ENCODE measurements around the gene BCL2L11.

The BCL2L11 gene

GRCh38 chr2:111145103-111145760 lies 24.5 kb downstream of the BCL2L11 start:
- DNase-seq: no peak

- DNase-seq: no peak
These were observed 25.2 kb downstream of the BCL2L11 start for GRCh38 chr2:111145951-111146350.

GRCh38 chr2:111148225-111148873 lies 27.6 kb downstream of the BCL2L11 start:
- no peak for DNase-seq

GRCh38 chr2:111148925-111149324 lies 28.2 kb downstream of the BCL2L11 start:
- DNase-seq: no peak

GRCh38 chr2:111149882-111150455 lies 29.3 kb downstream of the BCL2L11 start:
- DNase-seq: no peak

- no peak for DNase-seq
These were observed 34.0 kb downstream of the BCL2L11 start for GRCh38 chr2:111154758-111155157.

- no peak for DNase-seq
These were observed 34.9 kb downstream of the BCL2L11 start for GRCh38 chr2:111155610-111156009.

- no peak for DNase-seq
These were observed 35.8 kb downstream of the BCL2L11 start for GRCh38 chr2:111156529-111156928.

- DNase-seq: no peak
These were observed 36.5 kb downstream of the BCL2L11 start for GRCh38 chr2:111157071-111157661.

GRCh38 chr2:111157798-111158197 lies 37.1 kb downstream of the BCL2L11 start:
- no peak for DNase-seq

- no peak for DNase-seq
These were observed 38.9 kb downstream of the BCL2L11 start for GRCh38 chr2:111159641-111160040.

- DNase-seq: no peak
These were observed 40.0 kb downstream of the BCL2L11 start for GRCh38 chr2:111160758-111161157.

GRCh38 chr2:111161971-111162370 lies 41.3 kb downstream of the BCL2L11 start:
- DNase-seq: no peak

- DNase-seq: peak; percentile 61 to 65 (median 62)
These were observed 42.1 kb downstream of the BCL2L11 start for GRCh38 chr2:111162718-111163331.

- DNase-seq: no peak
These were observed 43.4 kb downstream of the BCL2L11 start for GRCh38 chr2:111164078-111164477.

- no peak for DNase-seq
These were observed 44.4 kb downstream of the BCL2L11 start for GRCh38 chr2:111165084-111165483.

- DNase-seq: no peak
These were observed 45.4 kb downstream of the BCL2L11 start for GRCh38 chr2:111166115-111166514.

GRCh38 chr2:111167076-111167862 lies 46.6 kb downstream of the BCL2L11 start:
- DNase-seq: no peak

- DNase-seq: no peak
These were observed 47.1 kb downstream of the BCL2L11 start for GRCh38 chr2:111167863-111168162.

GRCh38 chr2:111168528-111169239 lies 48.0 kb downstream of the BCL2L11 start:
- DNase-seq: peak; percentile 30 to 42 (median 38)

- no peak for DNase-seq
These were observed 48.6 kb downstream of the BCL2L11 start for GRCh38 chr2:111169268-111169667.

- DNase-seq: no peak
These were observed 49.2 kb downstream of the BCL2L11 start for GRCh38 chr2:111169924-111170323.
